SH-SY5Y (cell line): ENCODE measurements around the gene DNM2.

Source experiments
- GATA2 ChIP-seq: IDR thresholded peaks from 2 replicates; pipeline ENCODE4 v1.6.1; 2011; ENCODE audit warnings: mild to moderate bottlenecking, low read depth, low read length
- GATA3 ChIP-seq: IDR thresholded peaks from 2 replicates; pipeline ENCODE4 v1.6.1; 2011; ENCODE audit warnings: low read depth, mild to moderate bottlenecking, low read length, moderate library complexity

GRCh38 chr19:10864538-10864899, 146.6 kb downstream of the DNM2 start:
- no peak for TF ChIP-seq GATA2
- TF ChIP-seq GATA3 = no peak
